Measurements from ENCODE around the gene AMACR. TPM values are rescaled to one million over a fixed set of nuclear protein-coding genes. Genes with fewer than 3 reads are reported as not detected.

AMACR gene
- total and polyA plus RNA-seq, 2 of the 13 experiments (the other 11 are each of a cell fraction or from before 2014, with no cell fraction given) = 8.9 to 19.7 TPM

GRCh38 chr5:34002629-34003328 is 5.1 kb downstream of the AMACR start:
- intact Hi-C loops (cut with micrococcal nuclease; ENCODE audit: unreplicated experiment) (no loop called here), in situ Hi-C loops (cut with HindIII; ENCODE audit: extremely low pct_ligation_motif_present, low pct_unique_long_range_greater_than_20kb) (no loop called here)
- ChIA-PET CTCF (ENCODE audit: low intra/inter-chr PET ratio, low total read pairs) (no interaction called here), POLR2A (no interaction called here)
- no peak for TF ChIP-seq ZNF788 (CRISPR knock-in tag; IDR thresholded peaks at IDR 0.05; ENCODE audit: borderline replicate concordance)
- Histone ChIP-seq H3K27me3 (ENCODE audit: control insufficient read depth in 1 of 2, insufficient read depth in 2 of 2, low read length in 2 of 2) (no peaks in the 10 kb centered on the region; a peak in 1 of 5 replicates), H3K4me2 (ENCODE audit: low read depth, low read length) (no peak overlapping the region), H2AFZ (ENCODE audit: low read length) (no peak overlapping the region), H3K36me3 (replicated peaks in 1 of 2; ENCODE audit: control insufficient read depth in 1 of 2, insufficient read depth in 2 of 2, low read length in 2 of 2) (peaks cover 6 to 26% of the 10 kb centered on the region in 2 experiments; a peak in 4 of 5 replicates), H3K4me3 (replicated peaks in 1 of 3; ENCODE audit: insufficient read depth in 1 of 3, low read depth in 2 of 3, low read length in 3 of 3) (no peak overlapping the region), H4K20me1 (ENCODE audit: insufficient read depth, low read length) (no peaks in the 10 kb centered on the region), H3K9me3 (ENCODE audit: low read length) (no peaks in the 10 kb centered on the region), H3K79me2 (ENCODE audit: insufficient read depth, low read length) (peaks cover 14% of the 10 kb centered on the region), H3K9ac (ENCODE audit: insufficient read depth, low read depth, low read length) (no peak overlapping the region), H3K27ac (ENCODE audit: extremely low read length, insufficient read depth, low read length) (no peak overlapping the region), H3K4me1 (ENCODE audit: insufficient read depth, low read length) (peaks cover 35% of the 10 kb centered on the region)
- ATAC-seq = no peak
- 96% methylated on average over 9 of the region's 10 CpGs for WGBS (ENCODE audit: low lambda C conversion rate)
- no TSS peak for BruUV-seq (replicated peaks)
- FAIRE-seq = no peak
- DNase-seq (ENCODE audit: low spot score) = no peak

DNA sequence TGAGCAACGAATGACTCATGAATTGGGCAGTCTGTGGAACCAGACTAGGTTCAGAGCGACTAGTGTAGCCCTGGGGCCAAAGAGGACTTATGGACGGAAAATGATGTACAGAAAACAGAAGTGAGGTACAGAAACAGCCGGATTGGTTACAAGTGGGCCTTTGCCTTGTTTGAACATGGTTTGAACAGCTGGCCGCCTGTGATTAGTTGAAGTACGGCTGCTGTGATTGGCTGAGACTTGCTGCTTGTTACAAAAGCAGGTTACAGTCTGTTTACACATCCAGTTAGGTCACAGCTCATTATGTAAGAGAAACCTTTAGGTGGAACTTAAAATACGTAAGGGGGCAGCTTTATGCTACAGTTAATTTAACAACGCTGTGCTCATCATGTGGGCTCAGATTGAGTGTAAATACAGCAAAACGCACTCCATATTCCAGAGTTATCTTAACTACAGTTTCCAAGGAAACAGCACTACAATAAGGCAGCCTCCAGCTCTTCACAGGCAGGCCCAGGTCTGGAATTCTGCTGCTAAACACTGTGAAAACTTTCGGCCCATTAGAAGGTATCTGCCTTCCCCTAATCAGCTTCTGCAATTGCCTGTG is 6.5 kb downstream of the AMACR start:
- Histone ChIP-seq H3K4me3 (replicated peaks in 1 of 3; ENCODE audit: insufficient read depth in 1 of 3, low read depth in 2 of 3, low read length in 3 of 3) (no peak overlapping the region), H3K36me3 (replicated peaks in 1 of 2; ENCODE audit: control insufficient read depth in 1 of 2, insufficient read depth in 2 of 2, low read length in 2 of 2) (peaks cover 7 to 35% of the 10 kb centered on the region in 2 experiments; a peak in 4 of 5 replicates), H3K27me3 (ENCODE audit: control insufficient read depth in 1 of 2, insufficient read depth in 2 of 2, low read length in 2 of 2) (no peaks in the 10 kb centered on the region), H3K9ac (ENCODE audit: insufficient read depth, low read depth, low read length) (no peak overlapping the region), H3K27ac (ENCODE audit: extremely low read length, insufficient read depth, low read length) (peak overlapping the region; percentile 25), H4K20me1 (ENCODE audit: insufficient read depth, low read length) (no peaks in the 10 kb centered on the region), H3K79me2 (ENCODE audit: insufficient read depth, low read length) (peaks cover 5% of the 10 kb centered on the region), H3K9me3 (ENCODE audit: low read length) (no peaks in the 10 kb centered on the region), H3K4me2 (ENCODE audit: low read depth, low read length) (no peak overlapping the region), H3K4me1 (ENCODE audit: insufficient read depth, low read length) (peaks cover 39% of the 10 kb centered on the region), H2AFZ (ENCODE audit: low read length) (no peak overlapping the region)
- peak; percentile 12 for FAIRE-seq
- in situ Hi-C loops (cut with HindIII; ENCODE audit: extremely low pct_ligation_motif_present, low pct_unique_long_range_greater_than_20kb) (no loop called here), intact Hi-C loops (cut with micrococcal nuclease; ENCODE audit: unreplicated experiment) (no loop called here)
- DNase-seq (ENCODE audit: low spot score) = peak; percentile 39
- ChIA-PET CTCF (ENCODE audit: low intra/inter-chr PET ratio, low total read pairs) (no interaction called here), POLR2A (interaction anchor here (1.7 kb wide), 1 partner anchor 34 kb away, joined by 7 read pairs; no protein-coding TSS in a partner anchor)
- BruUV-seq (replicated peaks) = no TSS peak
- WGBS (ENCODE audit: low lambda C conversion rate) = 81% methylated on average over 9 of the region's 10 CpGs
- ATAC-seq = peak; percentile 25
- TF ChIP-seq TAF15 (IDR thresholded peaks at IDR 0.05; ENCODE audit: low read depth, low read length, poor library complexity, severe bottlenecking) (no peak), ZNF597 (CRISPR knock-in tag; IDR thresholded peaks at IDR 0.05) (no peak), RXRB (CRISPR knock-in tag; IDR thresholded peaks at IDR 0.05; ENCODE audit: borderline replicate concordance) (no peak), PITX1 (CRISPR knock-in tag; IDR thresholded peaks at IDR 0.05) (no peak), ZNF142 (CRISPR knock-in tag; IDR thresholded peaks at IDR 0.05) (no peak)
- TF ChIP-seq, protein P1, sequence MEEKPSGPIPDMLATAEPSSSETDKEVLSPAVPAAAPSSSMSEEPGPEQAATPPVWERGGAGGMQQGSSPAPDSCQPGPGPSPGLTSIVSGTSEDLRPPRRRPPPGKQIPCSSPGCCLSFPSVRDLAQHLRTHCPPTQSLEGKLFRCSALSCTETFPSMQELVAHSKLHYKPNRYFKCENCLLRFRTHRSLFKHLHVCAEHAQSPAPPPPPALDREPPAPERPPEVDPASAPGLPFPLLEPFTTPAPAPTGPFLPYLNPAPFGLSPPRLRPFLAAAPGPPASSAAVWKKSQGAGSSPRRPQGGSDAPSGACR (CRISPR knock-in tag; IDR thresholded peaks at IDR 0.05) = no peak
